Measurements from ENCODE around the gene AFAP1L2. TPM values are rescaled to one million over a fixed set of nuclear protein-coding genes. Genes with fewer than 3 reads are reported as not detected.

AFAP1L2 gene
- total RNA-seq, 1 donor from 2014 or later: 5.7 TPM

DNA sequence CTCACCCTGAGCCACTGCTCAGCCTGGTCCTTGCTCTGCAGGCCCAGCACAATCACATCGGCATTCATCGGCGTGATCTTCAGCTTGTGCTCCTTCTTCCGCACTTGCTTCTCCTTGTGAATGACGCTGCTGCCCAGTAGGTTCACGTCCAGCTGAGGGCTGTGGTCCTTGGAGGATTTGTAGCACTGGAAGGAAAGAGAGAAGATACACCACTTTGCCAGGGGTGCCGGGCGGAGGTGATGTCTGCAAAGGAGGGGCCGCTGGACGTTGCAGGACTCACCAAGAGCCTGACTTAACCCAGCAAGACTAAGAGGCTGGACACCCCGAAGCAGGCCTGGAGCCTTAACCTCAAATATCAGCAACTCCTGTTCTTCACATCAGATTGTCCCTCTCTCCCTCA is 90.4 kb downstream of the AFAP1L2 start:
- H3K27ac Mint-ChIP-seq (ENCODE audit: unreplicated experiment): no peak overlapping the region
- no peak overlapping the region for H3K4me3 Mint-ChIP-seq (ENCODE audit: unreplicated experiment)
- H3K36me3 Mint-ChIP-seq (ENCODE audit: unreplicated experiment): peaks cover 2% of the 10 kb centered on the region
- H3K9me3 Mint-ChIP-seq (ENCODE audit: unreplicated experiment): no peaks in the 10 kb centered on the region
- no peaks in the 10 kb centered on the region for H3K27me3 Mint-ChIP-seq (ENCODE audit: unreplicated experiment)
- TF ChIP-seq, protein P1, sequence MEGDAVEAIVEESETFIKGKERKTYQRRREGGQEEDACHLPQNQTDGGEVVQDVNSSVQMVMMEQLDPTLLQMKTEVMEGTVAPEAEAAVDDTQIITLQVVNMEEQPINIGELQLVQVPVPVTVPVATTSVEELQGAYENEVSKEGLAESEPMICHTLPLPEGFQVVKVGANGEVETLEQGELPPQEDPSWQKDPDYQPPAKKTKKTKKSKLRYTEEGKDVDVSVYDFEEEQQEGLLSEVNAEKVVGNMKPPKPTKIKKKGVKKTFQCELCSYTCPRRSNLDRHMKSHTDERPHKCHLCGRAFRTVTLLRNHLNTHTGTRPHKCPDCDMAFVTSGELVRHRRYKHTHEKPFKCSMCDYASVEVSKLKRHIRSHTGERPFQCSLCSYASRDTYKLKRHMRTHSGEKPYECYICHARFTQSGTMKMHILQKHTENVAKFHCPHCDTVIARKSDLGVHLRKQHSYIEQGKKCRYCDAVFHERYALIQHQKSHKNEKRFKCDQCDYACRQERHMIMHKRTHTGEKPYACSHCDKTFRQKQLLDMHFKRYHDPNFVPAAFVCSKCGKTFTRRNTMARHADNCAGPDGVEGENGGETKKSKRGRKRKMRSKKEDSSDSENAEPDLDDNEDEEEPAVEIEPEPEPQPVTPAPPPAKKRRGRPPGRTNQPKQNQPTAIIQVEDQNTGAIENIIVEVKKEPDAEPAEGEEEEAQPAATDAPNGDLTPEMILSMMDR (IDR thresholded peaks at IDR 0.05): no peak
- no peak for DNase-seq (ENCODE audit: extremely low spot score, unreplicated experiment)
- peaks cover 11% of the 10 kb centered on the region for H3K4me1 Mint-ChIP-seq (ENCODE audit: unreplicated experiment)

DNA sequence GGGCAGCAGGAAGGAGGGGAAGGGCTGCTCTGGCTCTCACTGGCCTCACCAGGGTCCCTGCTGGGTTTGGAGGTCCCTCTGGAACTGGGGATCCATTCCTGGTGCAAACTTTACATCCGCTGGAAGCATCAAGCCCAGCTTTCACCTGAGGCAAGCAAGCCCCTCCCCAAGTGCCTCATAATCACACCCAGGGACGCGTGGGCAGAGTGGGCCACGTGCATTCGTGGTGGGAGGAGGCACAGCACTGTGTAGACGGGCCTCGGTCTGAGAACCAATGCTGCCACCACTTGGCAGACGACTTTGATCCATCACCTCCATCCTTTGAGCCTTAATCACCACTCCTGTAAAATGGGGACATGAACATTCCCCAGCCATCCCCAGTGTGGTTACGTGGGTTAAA is 91.2 kb downstream of the AFAP1L2 start:
- peaks cover 13% of the 10 kb centered on the region for H3K4me1 Mint-ChIP-seq (ENCODE audit: unreplicated experiment)
- H3K4me3 Mint-ChIP-seq (ENCODE audit: unreplicated experiment): no peak overlapping the region
- peaks cover 2% of the 10 kb centered on the region for H3K36me3 Mint-ChIP-seq (ENCODE audit: unreplicated experiment)
- H3K27ac Mint-ChIP-seq (ENCODE audit: unreplicated experiment): no peak overlapping the region
- H3K27me3 Mint-ChIP-seq (ENCODE audit: unreplicated experiment): no peaks in the 10 kb centered on the region
- H3K9me3 Mint-ChIP-seq (ENCODE audit: unreplicated experiment): no peaks in the 10 kb centered on the region
- DNase-seq (ENCODE audit: extremely low spot score, unreplicated experiment): no peak
- TF ChIP-seq, protein P1 (IDR thresholded peaks at IDR 0.05): no peak

DNA sequence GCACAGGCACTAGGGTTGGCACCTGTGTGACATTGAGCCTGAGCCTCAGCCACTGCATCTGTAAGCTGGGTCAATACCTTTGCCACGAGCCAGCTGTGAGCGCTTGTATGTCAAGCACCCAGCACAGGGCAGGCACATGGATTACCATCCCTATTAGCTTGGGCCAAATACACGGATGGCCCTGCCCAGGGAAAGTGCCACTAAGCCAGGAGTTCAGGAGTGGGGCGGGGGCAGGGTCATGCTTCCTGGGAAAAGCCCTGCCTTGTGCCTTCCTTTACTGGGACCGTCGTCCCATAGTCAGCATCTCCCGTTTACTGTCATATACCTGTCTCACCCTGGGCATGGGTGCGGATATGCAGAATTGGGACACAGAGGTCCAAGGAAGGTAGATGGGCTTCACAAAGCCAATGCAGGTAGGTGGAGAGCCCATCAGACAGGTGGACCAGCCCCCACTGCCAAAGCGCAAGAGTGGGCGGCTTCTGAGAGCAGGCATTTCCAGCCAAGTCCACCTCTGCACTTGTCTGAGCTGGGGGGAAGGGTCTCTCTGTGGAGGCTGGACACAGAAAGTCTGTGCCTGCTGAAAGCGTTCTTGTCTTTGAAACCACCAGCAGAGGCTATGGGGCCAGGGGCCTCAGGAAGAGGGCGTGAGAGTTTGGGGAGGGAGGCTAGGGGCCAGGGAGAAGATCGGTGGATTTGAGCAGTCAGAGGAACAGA is 92.6 kb downstream of the AFAP1L2 start:
- Mint-ChIP-seq H3K27me3 (ENCODE audit: unreplicated experiment) (no peaks in the 10 kb centered on the region), H3K4me1 (ENCODE audit: unreplicated experiment) (peaks cover 26% of the 10 kb centered on the region), H3K4me3 (ENCODE audit: unreplicated experiment) (no peak overlapping the region), H3K36me3 (ENCODE audit: unreplicated experiment) (peaks cover 2% of the 10 kb centered on the region), H3K9me3 (ENCODE audit: unreplicated experiment) (no peaks in the 10 kb centered on the region), H3K27ac (ENCODE audit: unreplicated experiment) (no peak overlapping the region)
- DNase-seq (ENCODE audit: extremely low spot score, unreplicated experiment): no peak
- TF ChIP-seq, protein P1 (IDR thresholded peaks at IDR 0.05): no peak

DNA sequence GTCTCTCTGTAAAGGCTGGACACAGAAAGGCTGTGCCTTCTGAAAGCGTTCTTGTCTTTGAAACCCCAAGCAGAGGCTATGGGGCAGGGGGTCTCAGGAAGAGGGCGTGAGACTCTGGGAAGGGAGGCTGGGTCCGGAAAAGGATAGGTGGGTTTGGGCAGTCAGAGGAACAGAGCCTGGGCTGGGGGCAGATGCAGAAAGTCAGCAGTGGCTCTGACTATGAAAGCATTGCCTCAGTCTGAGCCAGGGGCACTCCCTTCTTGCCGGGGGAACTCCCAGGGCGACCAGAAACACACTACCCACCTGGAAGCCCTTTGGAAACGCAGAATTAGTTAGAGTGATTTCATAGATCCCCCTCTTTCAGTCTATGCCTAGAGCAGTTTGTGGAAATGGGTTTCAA is 93.3 kb downstream of the AFAP1L2 start:
- Mint-ChIP-seq H3K27ac (ENCODE audit: unreplicated experiment) (no peak overlapping the region), H3K27me3 (ENCODE audit: unreplicated experiment) (no peaks in the 10 kb centered on the region), H3K36me3 (ENCODE audit: unreplicated experiment) (peaks cover 2% of the 10 kb centered on the region), H3K9me3 (ENCODE audit: unreplicated experiment) (no peaks in the 10 kb centered on the region), H3K4me1 (ENCODE audit: unreplicated experiment) (peaks cover 31% of the 10 kb centered on the region), H3K4me3 (ENCODE audit: unreplicated experiment) (no peak overlapping the region)
- TF ChIP-seq, protein P1 (IDR thresholded peaks at IDR 0.05): no peak
- no peak for DNase-seq (ENCODE audit: extremely low spot score, unreplicated experiment)

DNA sequence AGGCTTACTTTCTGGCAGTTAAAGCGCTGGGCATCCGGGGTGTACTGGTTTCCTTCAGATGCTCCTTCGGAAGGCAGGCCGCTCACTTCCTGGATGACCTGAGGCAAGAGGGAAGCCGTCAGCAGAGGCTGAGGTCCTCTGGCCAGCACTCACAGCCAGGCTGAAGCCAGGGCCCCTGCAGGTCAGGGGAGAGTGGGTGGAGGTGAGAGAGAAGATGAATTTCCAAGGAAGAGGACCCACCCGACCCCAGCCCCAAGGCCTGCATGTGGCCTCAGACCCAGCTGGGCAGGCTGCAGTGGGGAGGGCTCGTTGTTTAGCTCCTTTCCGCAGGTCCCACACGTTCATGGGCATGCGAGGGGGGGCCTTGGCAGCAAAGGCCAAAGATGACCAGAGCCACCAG is 94.0 kb downstream of the AFAP1L2 start:
- no peaks in the 10 kb centered on the region for H3K27me3 Mint-ChIP-seq (ENCODE audit: unreplicated experiment)
- H3K4me3 Mint-ChIP-seq (ENCODE audit: unreplicated experiment): no peak overlapping the region
- H3K27ac Mint-ChIP-seq (ENCODE audit: unreplicated experiment): no peak overlapping the region
- peaks cover 31% of the 10 kb centered on the region for H3K4me1 Mint-ChIP-seq (ENCODE audit: unreplicated experiment)
- DNase-seq (ENCODE audit: extremely low spot score, unreplicated experiment): no peak
- no peaks in the 10 kb centered on the region for H3K9me3 Mint-ChIP-seq (ENCODE audit: unreplicated experiment)
- TF ChIP-seq, protein P1 (IDR thresholded peaks at IDR 0.05): no peak
- peaks cover 2% of the 10 kb centered on the region for H3K36me3 Mint-ChIP-seq (ENCODE audit: unreplicated experiment)

Measured in osteocyte (in vitro differentiated cells).